Hepatocyte (in vitro differentiated cells): Measurements from ENCODE around the gene CMTM7. TPM values are rescaled to one million over a fixed set of nuclear protein-coding genes. Genes with fewer than 3 reads are reported as not detected.

Experiments
- DNase-seq: peaks from one replicate; pipeline ENCODE4 v3.0.0-alpha.2; 2016; ENCODE audit warnings: low spot score
- H2AFZ ChIP-seq: fragments of 200-600 bp; sonication (generic); 2 replicates; pipeline ENCODE4 v1.6.0; 2016; ENCODE audit warnings: antibody characterized with exemption, mild to moderate bottlenecking
- H3K27ac ChIP-seq: fragments of 200-600 bp; sonication (generic); 2 replicates; pipeline ENCODE4 v1.5.1; 2016; ENCODE audit warnings: mild to moderate bottlenecking
- H3K27me3 ChIP-seq: fragments of 200-600 bp; sonication (generic); 2 replicates; pipeline ENCODE4 v1.6.1; 2016
- H3K36me3 ChIP-seq: fragments of 200-600 bp; sonication (generic); replicated peaks from 2 replicates; pipeline ENCODE4 v1.5.1; 2016; ENCODE audit warnings: low read depth; ENCODE audit not compliant: insufficient read depth
- H3K4me1 ChIP-seq: fragments of 200-600 bp; sonication (generic); 2 replicates; pipeline ENCODE4 v1.5.1; 2016; ENCODE audit warnings: mild to moderate bottlenecking, moderate library complexity; ENCODE audit not compliant: insufficient read depth
- H3K4me2 ChIP-seq: fragments of 200-600 bp; sonication (generic); 2 replicates; pipeline ENCODE4 v1.6.0; 2016
- H3K4me3 ChIP-seq: fragments of 200-600 bp; sonication (generic); 2 replicates; pipeline ENCODE4 v1.5.1; 2016; ENCODE audit warnings: mild to moderate bottlenecking
- H3K79me2 ChIP-seq: fragments of 200-600 bp; sonication (generic); 2 replicates; pipeline ENCODE4 v1.6.0; 2017; ENCODE audit warnings: mild to moderate bottlenecking
- H3K9me2 ChIP-seq: fragments of 200-600 bp; sonication (generic); replicated peaks from 2 replicates; pipeline ENCODE4 v1.6.0; 2017; ENCODE audit warnings: mild to moderate bottlenecking; ENCODE audit not compliant: insufficient read depth
- H3K9me3 ChIP-seq: fragments of 200-600 bp; sonication (generic); 2 replicates; pipeline ENCODE4 v1.5.1; 2016; ENCODE audit warnings: low read depth, mild to moderate bottlenecking
- H4K20me1 ChIP-seq: fragments of 200-600 bp; sonication (generic); 2 replicates; pipeline ENCODE4 v1.6.0; 2016; ENCODE audit warnings: mild to moderate bottlenecking; ENCODE audit not compliant: insufficient read depth, poor library complexity, severe bottlenecking
- CTCF ChIP-seq: fragments of 200-600 bp; sonication (generic); IDR thresholded peaks from 2 replicates; pipeline ENCODE4 v1.5.1; 2016; ENCODE audit warnings: antibody characterized with exemption, mild to moderate bottlenecking; ENCODE audit not compliant: poor library complexity
- EZH2 ChIP-seq: fragments of 200-600 bp; sonication (generic); IDR thresholded peaks from 2 replicates; pipeline ENCODE4 v1.6.1; 2016; ENCODE audit warnings: antibody characterized with exemption, mild to moderate bottlenecking, borderline replicate concordance
- EZH2phosphoT487 ChIP-seq: fragments of 200-600 bp; sonication (generic); IDR thresholded peaks from one replicate; pipeline ENCODE4 v1.6.1; 2018; ENCODE audit warnings: antibody characterized with exemption, mild to moderate bottlenecking, low read depth, moderate library complexity; ENCODE audit not compliant: unreplicated experiment, severe bottlenecking
- WGBS: methylation state at CpG from one replicate; pipeline ENCODE4 v1.1.6; 2016; ENCODE audit warnings: low lambda C conversion rate; ENCODE audit errors: missing lambda C conversion rate; 5-methylcytosine and 5-hydroxymethylcytosine counted together
- polyA plus RNA-seq: library from polyadenylated mRNA; unstranded; fragments of >200 nt; fragmentation: Nextera tagmentation; extraction: Ambion mirVana; gene quantifications from 2 replicates; pipeline ENCODE4 v1.2.1, GENCODE V29; 2016
- total RNA-seq: library from RNA; depleted of rRNA; stranded (reverse); fragments of >200 nt; gene quantifications from 2 replicates; pipeline ENCODE4 v1.2.3, GENCODE V29; 2014

CMTM7 gene
- total and polyA plus RNA-seq, 2 experiments from 2014 or later = 6.1 to 63.0 TPM

GRCh38 chr3:32432045-32432710 is 40.5 kb downstream of the CMTM7 start:
- Histone ChIP-seq H4K20me1 (no peaks in the 10 kb centered on the region), H3K27ac (no peak overlapping the region)
- WGBS = 92% methylated on average over 6 of the region's 6 CpGs

GRCh38 chr3:32432711-32433530 is 41.3 kb downstream of the CMTM7 start:
- no peak for DNase-seq
- no peaks in the 10 kb centered on the region for H4K20me1 ChIP-seq
- no peak overlapping the region for H3K4me2 ChIP-seq
- WGBS = 94% methylated on average over 12 of the region's 12 CpGs
- no peaks in the 10 kb centered on the region for H3K9me2 ChIP-seq
- no peak overlapping the region for H3K27ac ChIP-seq
- no peaks in the 10 kb centered on the region for H3K9me3 ChIP-seq
- no peaks in the 10 kb centered on the region for H3K4me1 ChIP-seq
- peaks cover 19% of the 10 kb centered on the region for H3K79me2 ChIP-seq
- no peaks in the 10 kb centered on the region for H3K27me3 ChIP-seq
- no peak overlapping the region for H3K4me3 ChIP-seq
- TF ChIP-seq EZH2phosphoT487 = no peak
- no peak for TF ChIP-seq EZH2
- no peak for TF ChIP-seq CTCF
- no peak overlapping the region for H2AFZ ChIP-seq
- H3K36me3 ChIP-seq = no peaks in the 10 kb centered on the region

More at GRCh38 chr3:32432045-32432710, 40.5 kb downstream of the CMTM7 start:
- TF ChIP-seq CTCF (no peak), EZH2phosphoT487 (no peak), EZH2 (no peak)
- H3K9me2 ChIP-seq = no peaks in the 10 kb centered on the region
- H3K27me3 ChIP-seq = no peaks in the 10 kb centered on the region
- no peaks in the 10 kb centered on the region for H3K4me1 ChIP-seq
- no peak overlapping the region for H3K4me3 ChIP-seq
- H3K4me2 ChIP-seq = no peak overlapping the region
- H3K9me3 ChIP-seq = no peaks in the 10 kb centered on the region
- DNase-seq = no peak
- H3K79me2 ChIP-seq = peaks cover 19% of the 10 kb centered on the region
- no peak overlapping the region for H2AFZ ChIP-seq
- H3K36me3 ChIP-seq = no peaks in the 10 kb centered on the region

GRCh38 chr3:32434206-32434605 is 42.6 kb downstream of the CMTM7 start:
- no peaks in the 10 kb centered on the region for H3K4me1 ChIP-seq
- no peaks in the 10 kb centered on the region for H4K20me1 ChIP-seq
- H3K79me2 ChIP-seq = peaks cover 17% of the 10 kb centered on the region
- no peaks in the 10 kb centered on the region for H3K9me2 ChIP-seq
- no peak overlapping the region for H2AFZ ChIP-seq
- WGBS = 99% methylated on average over 4 of the region's 4 CpGs
- no peaks in the 10 kb centered on the region for H3K27me3 ChIP-seq
- no peaks in the 10 kb centered on the region for H3K36me3 ChIP-seq
- no peak overlapping the region for H3K4me2 ChIP-seq
- H3K4me3 ChIP-seq = no peak overlapping the region
- no peak overlapping the region for H3K27ac ChIP-seq
- DNase-seq = no peak
- no peaks in the 10 kb centered on the region for H3K9me3 ChIP-seq
- no peak for TF ChIP-seq EZH2phosphoT487
- no peak for TF ChIP-seq EZH2
- no peak for TF ChIP-seq CTCF
